DND-41 (cell line): ENCODE results near the gene TCEA2.

Experiments
- ATAC-seq: fragments of 200-7000 bp; cut with Tn5 transposase; 3 replicates; pipeline ENCODE4 v1.9.1; 2021; ENCODE audit warnings: low read depth; ENCODE audit not compliant: insufficient read depth
- DNase-seq: peaks from one replicate; pipeline ENCODE4 v3.0.0-alpha.2; 2020
- H2AFZ ChIP-seq: 2 replicates; pipeline ENCODE4 v1.6.0; 2012; ENCODE audit warnings: low read depth, low read length
- H3K27ac ChIP-seq: 2 replicates; pipeline ENCODE4 v1.5.1; 2012; ENCODE audit warnings: low read length, inconsistent platforms
- H3K27me3 ChIP-seq: fragments of 200-600 bp; sonication (generic); 2 replicates; pipeline ENCODE4 v1.6.0; 2012; ENCODE audit warnings: low read length, mild to moderate bottlenecking, inconsistent platforms; ENCODE audit not compliant: insufficient read depth, poor library complexity
- H3K36me3 ChIP-seq: 2 replicates; pipeline ENCODE4 v1.5.1; 2012; ENCODE audit warnings: low read length, inconsistent platforms; ENCODE audit not compliant: insufficient read depth
- H3K4me1 ChIP-seq: 2 replicates; pipeline ENCODE4 v1.5.1; 2012; ENCODE audit warnings: mild to moderate bottlenecking, low read length; ENCODE audit not compliant: insufficient read depth
- H3K4me2 ChIP-seq: 2 replicates; pipeline ENCODE4 v1.6.0; 2012; ENCODE audit warnings: mild to moderate bottlenecking, moderate library complexity, low read length, inconsistent platforms; ENCODE audit not compliant: insufficient read depth
- H3K4me3 ChIP-seq, 2 experiments: fragments of 200-600 bp in 1 of 2; shearing (Covaris generic) in 1 of 2; 2 replicates each; pipeline ENCODE4 v1.5.1; 2012 to 2016; ENCODE audit warnings: inconsistent platforms in 2 of 2, low read length in 2 of 2, mild to moderate bottlenecking in 2 of 2, low read depth in 1 of 2, moderate library complexity in 1 of 2
- H3K79me2 ChIP-seq: 2 replicates; pipeline ENCODE4 v1.6.0; 2012; ENCODE audit warnings: low read length, inconsistent platforms; ENCODE audit not compliant: insufficient read depth
- H3K9ac ChIP-seq: 2 replicates; pipeline ENCODE4 v1.6.0; 2012; ENCODE audit warnings: low read depth, mild to moderate bottlenecking, inconsistent platforms, low read length, moderate library complexity
- H3K9me3 ChIP-seq: 2 replicates; pipeline ENCODE4 v1.5.1; 2012; ENCODE audit warnings: low read length, moderate library complexity, mild to moderate bottlenecking, inconsistent platforms; ENCODE audit not compliant: insufficient read depth, severe bottlenecking
- H4K20me1 ChIP-seq: 2 replicates; pipeline ENCODE4 v1.6.0; 2012; ENCODE audit warnings: low read length; ENCODE audit not compliant: insufficient read depth
- EZH2 ChIP-seq: IDR thresholded peaks from 3 replicates; pipeline ENCODE4 v1.6.1; 2012; ENCODE audit warnings: borderline replicate concordance, low read depth, mild to moderate bottlenecking, moderate library complexity, low read length, inconsistent platforms; ENCODE audit not compliant: severe bottlenecking
- TF ChIP-seq, protein P1 (sequence below): IDR thresholded peaks from 2 replicates; pipeline ENCODE4 v1.5.1; 2012; ENCODE audit warnings: borderline replicate concordance, low read length, moderate library complexity, mild to moderate bottlenecking; ENCODE audit not compliant: poor library complexity, severe bottlenecking; ENCODE audit errors: extremely low read depth

The TCEA2 gene

DNA sequence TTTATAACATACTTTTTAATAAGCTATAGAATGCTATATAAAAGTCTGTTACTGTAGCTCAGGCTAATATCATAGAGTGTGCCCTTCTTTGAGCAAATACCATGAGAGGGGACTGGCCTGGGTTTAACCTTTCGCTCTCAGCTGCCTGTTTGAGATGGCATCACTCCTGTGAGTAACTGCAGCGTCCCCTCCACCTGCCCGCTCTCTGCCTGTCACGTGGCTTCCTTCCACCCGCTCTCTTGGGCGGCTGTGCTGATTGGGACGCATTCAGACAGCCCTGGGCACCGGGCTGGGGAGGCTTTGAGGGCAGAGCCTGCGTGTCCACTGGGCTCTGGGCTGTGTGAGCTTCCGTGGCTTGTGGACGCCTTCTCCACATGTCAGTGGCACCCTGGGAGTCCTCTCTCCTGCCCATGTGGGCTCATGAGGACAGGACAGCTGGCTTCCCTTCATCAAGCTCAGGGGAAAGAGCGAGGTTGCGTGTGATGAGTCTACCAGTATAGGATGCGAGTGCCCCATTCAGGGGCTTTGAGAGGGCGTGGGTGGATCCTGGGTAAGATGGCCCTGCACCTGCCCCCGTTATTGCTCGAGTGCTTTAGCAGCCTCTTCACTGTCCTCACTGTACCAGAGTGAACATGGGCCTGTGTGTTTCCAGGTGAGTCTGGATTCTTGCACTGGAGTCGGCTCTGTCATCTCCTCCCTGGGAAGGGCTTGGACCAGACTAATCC lies 37.7 kb upstream of the TCEA2 start:
- H3K27ac ChIP-seq, result no peak overlapping the region
- H3K27me3 ChIP-seq, result no peaks in the 10 kb centered on the region
- TF ChIP-seq, protein P1, sequence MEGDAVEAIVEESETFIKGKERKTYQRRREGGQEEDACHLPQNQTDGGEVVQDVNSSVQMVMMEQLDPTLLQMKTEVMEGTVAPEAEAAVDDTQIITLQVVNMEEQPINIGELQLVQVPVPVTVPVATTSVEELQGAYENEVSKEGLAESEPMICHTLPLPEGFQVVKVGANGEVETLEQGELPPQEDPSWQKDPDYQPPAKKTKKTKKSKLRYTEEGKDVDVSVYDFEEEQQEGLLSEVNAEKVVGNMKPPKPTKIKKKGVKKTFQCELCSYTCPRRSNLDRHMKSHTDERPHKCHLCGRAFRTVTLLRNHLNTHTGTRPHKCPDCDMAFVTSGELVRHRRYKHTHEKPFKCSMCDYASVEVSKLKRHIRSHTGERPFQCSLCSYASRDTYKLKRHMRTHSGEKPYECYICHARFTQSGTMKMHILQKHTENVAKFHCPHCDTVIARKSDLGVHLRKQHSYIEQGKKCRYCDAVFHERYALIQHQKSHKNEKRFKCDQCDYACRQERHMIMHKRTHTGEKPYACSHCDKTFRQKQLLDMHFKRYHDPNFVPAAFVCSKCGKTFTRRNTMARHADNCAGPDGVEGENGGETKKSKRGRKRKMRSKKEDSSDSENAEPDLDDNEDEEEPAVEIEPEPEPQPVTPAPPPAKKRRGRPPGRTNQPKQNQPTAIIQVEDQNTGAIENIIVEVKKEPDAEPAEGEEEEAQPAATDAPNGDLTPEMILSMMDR, result no peak
- no peak for TF ChIP-seq EZH2
- H3K4me2 ChIP-seq, result no peak overlapping the region
- peaks cover 98% of the 10 kb centered on the region for H3K36me3 ChIP-seq
- H3K4me3 ChIP-seq, result no peak overlapping the region
- H3K9me3 ChIP-seq, result no peaks in the 10 kb centered on the region
- no peak overlapping the region for H3K9ac ChIP-seq
- peaks cover 6% of the 10 kb centered on the region for H3K79me2 ChIP-seq
- ATAC-seq (no peak), DNase-seq (no peak)
- no peak overlapping the region for H2AFZ ChIP-seq
- H3K4me1 ChIP-seq, result no peaks in the 10 kb centered on the region
- H4K20me1 ChIP-seq, result peaks cover 50% of the 10 kb centered on the region

DNA sequence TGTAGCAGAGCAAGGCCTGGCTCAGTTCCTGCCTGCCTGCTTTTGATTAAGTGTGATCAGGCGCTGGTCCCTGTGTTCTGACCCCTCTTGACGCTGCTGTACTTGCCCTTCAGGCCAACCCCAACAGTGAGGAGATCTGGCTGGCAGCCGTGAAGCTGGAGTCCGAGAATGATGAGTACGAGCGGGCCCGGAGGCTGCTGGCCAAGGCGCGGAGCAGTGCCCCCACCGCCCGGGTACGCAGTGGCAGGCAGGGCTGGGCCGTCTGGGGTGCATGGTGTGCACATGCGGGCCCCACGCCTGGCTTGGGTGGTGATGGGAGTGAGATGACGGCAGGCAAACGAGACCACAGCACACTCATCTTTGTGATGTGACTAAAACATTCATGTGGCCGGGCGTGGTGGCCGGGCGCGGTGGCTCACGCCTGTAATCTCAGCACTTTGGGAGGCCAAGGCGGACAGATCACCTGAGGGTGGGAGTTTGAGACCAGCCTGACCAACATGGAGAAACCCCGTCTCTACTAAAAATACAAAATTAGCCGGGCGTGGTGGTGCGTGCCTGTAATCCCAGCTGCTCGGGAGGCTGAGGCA lies 37.1 kb upstream of the TCEA2 start:
- Histone ChIP-seq H3K4me2 (no peak overlapping the region), H3K9me3 (no peaks in the 10 kb centered on the region), H3K79me2 (peaks cover 6% of the 10 kb centered on the region), H3K36me3 (peaks cover 99% of the 10 kb centered on the region), H4K20me1 (peaks cover 53% of the 10 kb centered on the region), H3K27ac (no peak overlapping the region), H3K9ac (no peak overlapping the region), H3K4me1 (no peaks in the 10 kb centered on the region), H2AFZ (no peak overlapping the region), H3K27me3 (no peaks in the 10 kb centered on the region), H3K4me3 (no peak overlapping the region)
- DNase-seq, result no peak
- TF ChIP-seq EZH2, result no peak
- TF ChIP-seq, protein P1, result no peak
- ATAC-seq, result no peak

DNA sequence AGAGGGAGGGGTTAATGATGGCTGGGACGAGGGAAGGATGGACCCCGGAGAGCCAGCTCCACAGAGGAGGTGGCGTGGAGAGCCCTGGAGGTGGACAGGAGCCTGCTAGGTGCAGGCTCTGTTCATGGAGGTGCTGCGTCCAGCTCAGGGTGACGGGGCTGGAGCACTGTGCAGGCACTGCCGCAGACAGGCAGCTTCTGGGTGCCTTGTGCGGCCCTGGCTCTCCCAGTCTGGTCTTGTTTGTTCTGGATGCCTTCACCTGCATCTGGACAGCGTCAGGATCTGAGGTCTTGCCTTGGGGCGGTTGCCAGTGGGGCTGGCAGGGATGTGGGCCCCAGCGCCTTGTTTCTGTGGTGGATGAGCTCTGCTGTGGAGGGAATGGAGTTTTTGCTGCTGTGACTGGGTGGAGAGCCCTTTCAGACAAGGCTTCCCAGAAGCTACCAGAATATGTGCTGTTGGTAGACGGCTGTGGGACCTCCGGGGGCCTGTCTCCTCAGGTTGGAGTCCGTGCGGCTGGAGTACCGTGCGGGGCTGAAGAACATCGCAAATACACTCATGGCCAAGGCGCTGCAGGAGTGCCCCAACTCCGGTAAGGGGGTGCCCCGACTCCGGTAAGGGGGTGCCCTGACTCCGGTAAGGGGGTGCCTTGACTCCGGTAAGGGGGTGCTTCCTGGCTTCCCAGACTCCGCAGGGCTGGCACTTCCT lies 34.9 kb upstream of the TCEA2 start:
- Histone ChIP-seq H3K9ac (no peak overlapping the region), H3K79me2 (no peaks in the 10 kb centered on the region), H3K27me3 (no peaks in the 10 kb centered on the region), H3K4me3 (no peak overlapping the region), H3K4me1 (no peaks in the 10 kb centered on the region), H2AFZ (no peak overlapping the region), H3K36me3 (peaks cover 97% of the 10 kb centered on the region), H3K9me3 (no peaks in the 10 kb centered on the region), H3K4me2 (no peak overlapping the region), H4K20me1 (peaks cover 35% of the 10 kb centered on the region), H3K27ac (no peak overlapping the region)
- TF ChIP-seq, protein P1, result no peak
- TF ChIP-seq EZH2, result no peak
- no peak for ATAC-seq
- no peak for DNase-seq
